CD4-positive, alpha-beta T cell (primary cell): ENCODE data around the gene ZBTB7C. TPM values are rescaled to one million over a fixed set of nuclear protein-coding genes. Genes with fewer than 3 reads are reported as not detected.

ENCODE experiments used
- ATAC-seq: fragments of 200-7000 bp; cut with Tn5 transposase; one replicate; pipeline ENCODE4 v1.10.0; 2022; ENCODE audit warnings: mild to moderate bottlenecking; ENCODE audit not compliant: poor library complexity
- CTCF ChIA-PET: fragments of 350-600 bp; sonication (Branson Sonifier 250); formaldehyde crosslinking; loops from one replicate; lab custom pipeline; 2021; ENCODE audit warnings: antibody characterized with exemption, inconsistent platforms; lab: Charles Lee
- POLR2A ChIA-PET: fragments of 350-600 bp; sonication (Branson Sonifier 250); formaldehyde crosslinking; loops from one replicate; lab custom pipeline; 2021; ENCODE audit warnings: antibody characterized with exemption, inconsistent platforms; lab: Charles Lee
- DNase-seq, 14 experiments: peaks; one replicate each; pipeline ENCODE4 v3.0.0-alpha.2; 2013 to 2020; ENCODE audit warnings: mixed read lengths in 2 of 14
- H3K27ac ChIP-seq, 2 donors: one replicate each; pipeline versions ENCODE4 v1.5.1 to v1.7.0; 2013; ENCODE audit warnings: low read length in 2 of 2, low read depth in 1 of 2, mild to moderate bottlenecking in 1 of 2
- H3K27me3 ChIP-seq, 2 experiments: 1 replicate in 1 of 2; 2 replicates in 1 of 2; pipeline versions ENCODE4 v1.6.1 to v1.7.0; 2013; ENCODE audit warnings: low read length in 2 of 2, control low read depth in 1 of 2, mild to moderate bottlenecking in 1 of 2, moderate library complexity in 1 of 2; ENCODE audit not compliant: insufficient read depth in 2 of 2, control insufficient read depth in 1 of 2
- H3K36me3 ChIP-seq: one replicate; pipeline ENCODE4 v1.6.1; 2013; ENCODE audit warnings: low read length, control low read depth; ENCODE audit not compliant: insufficient read depth
- H3K4me1 ChIP-seq: one replicate; pipeline ENCODE4 v1.6.1; 2013; ENCODE audit warnings: low read length, control low read depth; ENCODE audit not compliant: insufficient read depth
- H3K4me3 ChIP-seq: one replicate; pipeline ENCODE4 v1.5.1; 2013; ENCODE audit warnings: mild to moderate bottlenecking, low read length, moderate library complexity
- H3K9me3 ChIP-seq, 2 experiments: 1 replicate in 1 of 2; 2 replicates in 1 of 2; pipeline versions ENCODE4 v1.6.1 to v1.7.0; 2013; ENCODE audit warnings: low read length in 2 of 2, mild to moderate bottlenecking in 2 of 2, control low read depth in 1 of 2, moderate library complexity in 1 of 2; ENCODE audit not compliant: control insufficient read depth in 1 of 2, insufficient read depth in 1 of 2
- H3K27ac Mint-ChIP-seq: one replicate; pipeline ENCODE4 v1.8.0; 2020; ENCODE audit warnings: mixed read lengths
- H3K27me3 Mint-ChIP-seq: one replicate; pipeline ENCODE4 v1.8.0; 2021; ENCODE audit warnings: mixed read lengths
- H3K36me3 Mint-ChIP-seq: one replicate; pipeline ENCODE4 v1.8.0; 2021; ENCODE audit warnings: low read depth, mixed read lengths
- H3K4me1 Mint-ChIP-seq: one replicate; pipeline ENCODE4 v1.8.0; 2021; ENCODE audit warnings: low read depth, mixed read lengths
- H3K4me3 Mint-ChIP-seq: one replicate; pipeline ENCODE4 v1.8.0; 2020; ENCODE audit warnings: mild to moderate bottlenecking, mixed read lengths
- H3K9me3 Mint-ChIP-seq: one replicate; pipeline ENCODE4 v1.8.0; 2020; ENCODE audit warnings: mixed read lengths
- intact Hi-C, 2 experiments: fragments of 100-400 bp; cut with DNase I in 1 of 2; cut with micrococcal nuclease in 1 of 2; formaldehyde crosslinking; loops; one replicate each; pipeline versions ENCODE4 v1.15.1 to v1.9.0; 2023 to 2025; cut with DNase I, micrococcal nuclease
- total RNA-seq, 174 experiments: library from RNA in 2 of 174; stranded (reverse) in 2 of 174; gene quantifications; one replicate each; pipeline ENCODE4 v1.2.3 and lab custom pipeline; 2021 to 2026
- TF ChIP-seq, protein P1 (sequence below): fragments of 200-600 bp; IDR thresholded peaks from one replicate; pipeline ENCODE4 v1.8.0; 2022; ENCODE audit warnings: antibody characterized with exemption, mild to moderate bottlenecking

ZBTB7C gene
- total RNA-seq, 2 experiments from 2014 or later = not detected

DNA sequence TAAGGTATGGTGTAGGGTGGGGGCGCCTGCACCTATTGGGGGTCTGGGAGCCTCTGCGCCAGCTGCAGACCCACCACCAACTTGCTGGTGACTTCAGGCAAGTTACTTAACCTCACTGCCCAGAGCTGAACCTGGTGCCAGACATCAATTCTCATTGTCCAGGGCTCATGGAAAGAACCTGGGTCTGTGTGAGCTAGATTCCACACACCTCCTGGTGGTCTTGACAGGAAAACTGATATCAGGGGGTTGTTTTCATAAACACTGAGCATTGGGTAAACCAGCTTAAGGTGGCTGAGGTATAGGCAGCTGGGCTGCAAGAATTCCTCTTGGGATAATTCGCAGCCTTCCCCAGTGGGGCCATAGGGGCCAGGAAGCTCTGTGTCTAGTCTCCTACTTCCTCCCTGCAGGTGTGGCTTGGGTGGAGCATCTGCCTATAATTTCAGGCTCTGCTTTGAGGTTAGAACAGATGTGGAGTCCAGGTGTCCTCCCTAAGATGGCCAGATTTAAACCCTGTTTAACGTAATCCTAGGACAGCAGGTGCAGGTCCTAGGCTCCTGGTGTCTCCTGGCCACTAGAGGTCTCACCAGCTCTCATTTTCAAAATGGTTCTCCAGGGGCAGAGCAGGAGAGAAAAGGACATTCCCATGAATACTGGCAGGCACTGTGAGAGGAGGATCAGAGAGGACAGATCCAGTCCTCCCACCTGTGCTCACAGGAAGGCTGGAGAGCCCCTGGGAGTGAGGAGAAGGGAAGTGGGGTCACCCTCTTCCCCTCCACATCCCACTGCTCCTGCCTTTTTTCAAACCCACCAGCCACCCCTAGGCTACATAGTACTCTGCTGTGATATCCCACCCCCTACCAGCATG, 378.3 kb downstream of the ZBTB7C start:
- no peak overlapping the region for H3K27ac Mint-ChIP-seq
- ChIA-PET CTCF (no interaction called here), POLR2A (no interaction called here)
- TF ChIP-seq, protein P1, sequence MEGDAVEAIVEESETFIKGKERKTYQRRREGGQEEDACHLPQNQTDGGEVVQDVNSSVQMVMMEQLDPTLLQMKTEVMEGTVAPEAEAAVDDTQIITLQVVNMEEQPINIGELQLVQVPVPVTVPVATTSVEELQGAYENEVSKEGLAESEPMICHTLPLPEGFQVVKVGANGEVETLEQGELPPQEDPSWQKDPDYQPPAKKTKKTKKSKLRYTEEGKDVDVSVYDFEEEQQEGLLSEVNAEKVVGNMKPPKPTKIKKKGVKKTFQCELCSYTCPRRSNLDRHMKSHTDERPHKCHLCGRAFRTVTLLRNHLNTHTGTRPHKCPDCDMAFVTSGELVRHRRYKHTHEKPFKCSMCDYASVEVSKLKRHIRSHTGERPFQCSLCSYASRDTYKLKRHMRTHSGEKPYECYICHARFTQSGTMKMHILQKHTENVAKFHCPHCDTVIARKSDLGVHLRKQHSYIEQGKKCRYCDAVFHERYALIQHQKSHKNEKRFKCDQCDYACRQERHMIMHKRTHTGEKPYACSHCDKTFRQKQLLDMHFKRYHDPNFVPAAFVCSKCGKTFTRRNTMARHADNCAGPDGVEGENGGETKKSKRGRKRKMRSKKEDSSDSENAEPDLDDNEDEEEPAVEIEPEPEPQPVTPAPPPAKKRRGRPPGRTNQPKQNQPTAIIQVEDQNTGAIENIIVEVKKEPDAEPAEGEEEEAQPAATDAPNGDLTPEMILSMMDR = no peak
- H3K4me3 ChIP-seq = no peak overlapping the region
- peaks cover 1% of the 10 kb centered on the region for H3K27me3 Mint-ChIP-seq
- no peaks in the 10 kb centered on the region for H3K4me1 ChIP-seq
- H3K36me3 Mint-ChIP-seq = no peaks in the 10 kb centered on the region
- peak in 1 of 14 experiments; percentile 25 for DNase-seq
- H3K4me1 Mint-ChIP-seq = no peaks in the 10 kb centered on the region
- H3K4me3 Mint-ChIP-seq = no peak overlapping the region
- intact Hi-C loops = loop anchor here in 1 of 2 experiments (5.0 kb wide), 1 partner anchor 416 kb away; no protein-coding TSS in a partner anchor
- no peak for ATAC-seq
- H3K27ac ChIP-seq = no peak overlapping the region
- H3K9me3 ChIP-seq = no peaks in the 10 kb centered on the region
- H3K9me3 Mint-ChIP-seq = no peaks in the 10 kb centered on the region
- no peaks in the 10 kb centered on the region for H3K36me3 ChIP-seq
- no peaks in the 10 kb centered on the region for H3K27me3 ChIP-seq

DNA sequence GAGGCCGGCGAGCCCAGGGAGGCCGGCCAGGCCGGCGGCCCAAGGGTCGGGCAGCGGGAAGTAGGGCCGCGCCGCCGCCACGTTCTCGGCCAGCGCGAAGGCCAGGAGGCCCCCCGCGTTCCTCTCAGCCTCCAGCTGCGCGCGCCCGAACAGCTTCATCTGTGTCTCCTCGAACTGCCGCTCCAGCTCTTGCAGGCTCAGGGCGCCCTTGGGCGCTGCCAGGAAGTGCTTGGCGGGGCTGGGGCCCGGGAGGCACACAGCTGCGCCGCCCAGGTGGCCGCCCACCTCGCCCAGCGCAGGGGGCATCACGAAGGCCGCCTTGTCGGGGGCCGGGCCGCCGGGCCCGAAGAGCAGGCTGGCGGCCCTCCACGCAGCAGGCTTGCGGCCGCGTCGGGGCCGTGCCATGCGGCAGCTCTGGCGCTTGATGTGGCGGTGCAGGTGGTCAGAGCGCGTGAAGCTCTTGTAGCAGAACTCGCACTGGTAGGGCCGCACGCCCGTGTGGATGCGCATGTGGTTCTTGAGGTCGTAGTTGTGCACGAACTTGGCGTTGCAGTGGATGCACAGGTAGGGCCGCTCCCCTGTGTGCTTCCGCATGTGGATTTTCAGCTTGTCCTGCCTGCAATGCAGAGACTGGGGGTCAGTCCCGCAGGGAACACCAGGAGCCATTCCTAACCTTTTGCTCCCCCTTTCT, 379.7 kb downstream of the ZBTB7C start:
- Mint-ChIP-seq H3K27ac (no peak overlapping the region), H3K9me3 (no peaks in the 10 kb centered on the region), H3K27me3 (peaks cover 16% of the 10 kb centered on the region), H3K4me1 (no peaks in the 10 kb centered on the region), H3K4me3 (no peak overlapping the region), H3K36me3 (no peaks in the 10 kb centered on the region)
- DNase-seq (no peak), ATAC-seq (no peak)
- intact Hi-C loops = no loop called here
- Histone ChIP-seq H3K9me3 (no peaks in the 10 kb centered on the region), H3K4me1 (no peaks in the 10 kb centered on the region), H3K36me3 (no peaks in the 10 kb centered on the region), H3K27me3 (no peaks in the 10 kb centered on the region), H3K27ac (no peak overlapping the region), H3K4me3 (no peak overlapping the region)
- TF ChIP-seq, protein P1 = no peak
- CTCF ChIA-PET = no interaction called here
- POLR2A ChIA-PET = no interaction called here

DNA sequence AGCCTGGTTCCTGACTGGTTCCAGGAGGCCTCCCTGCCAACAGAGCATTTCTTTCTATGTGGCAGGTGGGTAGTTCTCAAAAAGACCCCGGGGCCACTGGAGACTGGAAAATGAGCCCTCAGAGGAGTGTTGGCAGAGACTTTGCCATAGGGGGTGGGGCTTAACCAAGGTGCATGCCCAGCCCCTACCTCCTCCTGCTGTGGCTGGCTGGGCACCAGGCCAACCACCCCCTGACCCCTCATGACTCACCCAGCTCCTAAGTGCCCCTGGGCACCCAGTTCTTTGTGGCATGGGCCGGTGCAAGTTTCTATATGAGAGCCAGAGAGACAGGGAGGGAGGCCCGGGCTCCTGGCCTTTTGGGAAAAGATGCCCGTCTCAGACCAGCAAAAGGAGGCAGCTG, 380.5 kb downstream of the ZBTB7C start:
- ATAC-seq (no peak), DNase-seq (no peak)
- intact Hi-C loops = no loop called here
- Histone ChIP-seq H3K27me3 (peaks cover 0 to 3% of the 10 kb centered on the region in 2 experiments), H3K27ac (no peak overlapping the region), H3K36me3 (no peaks in the 10 kb centered on the region), H3K4me3 (no peak overlapping the region), H3K4me1 (no peaks in the 10 kb centered on the region), H3K9me3 (no peaks in the 10 kb centered on the region)
- H3K4me1 Mint-ChIP-seq = no peaks in the 10 kb centered on the region
- peaks cover 17% of the 10 kb centered on the region for H3K27me3 Mint-ChIP-seq
- no peak overlapping the region for H3K4me3 Mint-ChIP-seq
- POLR2A ChIA-PET = no interaction called here
- no peaks in the 10 kb centered on the region for H3K36me3 Mint-ChIP-seq
- TF ChIP-seq, protein P1 = no peak
- no peaks in the 10 kb centered on the region for H3K9me3 Mint-ChIP-seq
- CTCF ChIA-PET = no interaction called here
- H3K27ac Mint-ChIP-seq = no peak overlapping the region
